SKM-1 (cell line): ENCODE measurements around the gene CAT.

Source experiments
- DNase-seq: peaks from one replicate; lab custom pipeline; 2025; ENCODE audit not compliant: unreplicated experiment; lab: John Stamatoyannopoulos, UW

The CAT gene

GRCh38 chr11:34438529-34439507 is at the start of gene CAT:
CAT (plus strand) TSS chr11:34438934; CDS start chr11:34439014, 80 bp downstream.
- DNase-seq = peak; percentile 97

- DNase-seq = no peak
Observed at GRCh38 chr11:34394771-34395300, 43.9 kb upstream of the CAT start.

- no peak for DNase-seq
Observed at GRCh38 chr11:34395916-34396550, 42.7 kb upstream of the CAT start.

GRCh38 chr11:34397120-34397519 is 41.6 kb upstream of the CAT start:
- no peak for DNase-seq

- no peak for DNase-seq
Observed at GRCh38 chr11:34397811-34398210, 40.9 kb upstream of the CAT start.

- DNase-seq = no peak
Observed at GRCh38 chr11:34403431-34403830, 35.3 kb upstream of the CAT start.

- no peak for DNase-seq
Observed at GRCh38 chr11:34404280-34404679, 34.5 kb upstream of the CAT start.

- no peak for DNase-seq
Observed at GRCh38 chr11:34405079-34405858, 33.5 kb upstream of the CAT start.

- no peak for DNase-seq
Observed at GRCh38 chr11:34406413-34406812, 32.3 kb upstream of the CAT start.

GRCh38 chr11:34407121-34407813 is 31.5 kb upstream of the CAT start:
- DNase-seq = no peak

- no peak for DNase-seq
Observed at GRCh38 chr11:34408580-34409172, 30.1 kb upstream of the CAT start.

- no peak for DNase-seq
Observed at GRCh38 chr11:34411111-34411510, 27.6 kb upstream of the CAT start.

GRCh38 chr11:34411791-34412190 is 26.9 kb upstream of the CAT start:
- no peak for DNase-seq

GRCh38 chr11:34413263-34413662 is 25.5 kb upstream of the CAT start:
- DNase-seq = no peak

GRCh38 chr11:34415538-34415937 is 23.2 kb upstream of the CAT start:
- DNase-seq = no peak

GRCh38 chr11:34416088-34416487 is 22.6 kb upstream of the CAT start:
- DNase-seq = no peak

GRCh38 chr11:34416766-34417165 is 22.0 kb upstream of the CAT start:
- peak; percentile 54 for DNase-seq

- no peak for DNase-seq
Observed at GRCh38 chr11:34417202-34417601, 21.5 kb upstream of the CAT start.

GRCh38 chr11:34419158-34419557 is 19.6 kb upstream of the CAT start:
- DNase-seq = no peak

- no peak for DNase-seq
Observed at GRCh38 chr11:34423300-34423699, 15.4 kb upstream of the CAT start.
